Mesendoderm (in vitro differentiated cells): ENCODE data around the gene TSNAXIP1. TPM values are rescaled to one million over a fixed set of nuclear protein-coding genes. Genes with fewer than 3 reads are reported as not detected.

Source experiments
- DNase-seq: peaks from one replicate; pipeline ENCODE4 v3.0.0; 2013
- H2AK5ac ChIP-seq: 2 replicates; pipeline ENCODE4 v1.6.1; 2013; ENCODE audit warnings: low read length, inconsistent platforms
- H2BK120ac ChIP-seq: 2 replicates; pipeline ENCODE4 v1.6.1; 2013; ENCODE audit warnings: low read depth, mild to moderate bottlenecking, low read length, moderate library complexity, mixed read lengths
- H2BK15ac ChIP-seq: replicated peaks from 2 replicates; pipeline ENCODE4 v1.6.1; 2013; ENCODE audit warnings: low read depth, mild to moderate bottlenecking, moderate library complexity
- H2BK5ac ChIP-seq: 2 replicates; pipeline ENCODE4 v1.6.1; 2013; ENCODE audit warnings: low read length, inconsistent platforms
- H3K18ac ChIP-seq: 2 replicates; pipeline ENCODE4 v1.6.1; 2013; ENCODE audit warnings: mild to moderate bottlenecking, low read length, mixed read lengths
- H3K23ac ChIP-seq: one replicate; pipeline ENCODE4 v1.6.1; 2013; ENCODE audit warnings: low read length
- H3K27ac ChIP-seq: 2 replicates; pipeline ENCODE4 v1.5.1; 2013; ENCODE audit warnings: low read depth, mild to moderate bottlenecking, inconsistent platforms, low read length, moderate library complexity
- H3K27me3 ChIP-seq: 2 replicates; pipeline ENCODE4 v1.6.1; 2013; ENCODE audit warnings: low read length, control low read depth, mild to moderate bottlenecking, inconsistent platforms; ENCODE audit not compliant: insufficient read depth, poor library complexity
- H3K36me3 ChIP-seq: 2 replicates; pipeline ENCODE4 v1.6.1; 2013; ENCODE audit warnings: low read length, inconsistent platforms; ENCODE audit not compliant: control insufficient read depth, insufficient read depth
- H3K4ac ChIP-seq: one replicate; pipeline ENCODE4 v1.6.1; 2013; ENCODE audit warnings: low read depth, mild to moderate bottlenecking, low read length, moderate library complexity
- H3K4me1 ChIP-seq: 2 replicates; pipeline ENCODE4 v1.6.1; 2013; ENCODE audit warnings: low read depth, low read length, inconsistent platforms; ENCODE audit not compliant: control insufficient read depth
- H3K4me2 ChIP-seq: 2 replicates; pipeline ENCODE4 v1.6.1; 2013; ENCODE audit warnings: low read length
- H3K4me3 ChIP-seq: 2 replicates; pipeline ENCODE4 v1.5.1; 2013; ENCODE audit warnings: mild to moderate bottlenecking, low read length
- H3K56ac ChIP-seq: one replicate; pipeline ENCODE4 v1.6.1; 2013; ENCODE audit warnings: low read length
- H3K79me1 ChIP-seq: 2 replicates; pipeline ENCODE4 v1.6.1; 2013; ENCODE audit warnings: low read length, inconsistent platforms
- H3K79me2 ChIP-seq: 2 replicates; pipeline ENCODE4 v1.6.1; 2013; ENCODE audit warnings: mild to moderate bottlenecking, low read length; ENCODE audit not compliant: control insufficient read depth, insufficient read depth
- H3K9ac ChIP-seq: 2 replicates; pipeline ENCODE4 v1.6.1; 2013; ENCODE audit warnings: low read length, inconsistent platforms
- H4K5ac ChIP-seq: one replicate; pipeline ENCODE4 v1.6.1; 2013; ENCODE audit warnings: low read length
- H4K8ac ChIP-seq: one replicate; pipeline ENCODE4 v1.6.1; 2013; ENCODE audit warnings: low read depth, mild to moderate bottlenecking, control low read depth, low read length, moderate library complexity
- WGBS: extraction: QIAGEN DNeasy Blood & Tissue Kit; methylation state at CpG from one replicate; pipeline ENCODE4 v1.1.7; 2013; ENCODE audit warnings: low lambda C conversion rate, missing lambda C conversion rate; ENCODE audit not compliant: insufficient coverage; ENCODE audit errors: extremely low coverage; 5-methylcytosine and 5-hydroxymethylcytosine counted together
- polyA plus RNA-seq, 2 experiments: library from polyadenylated mRNA; stranded (reverse); fragments of 200-250 nt; gene quantifications; one replicate each; pipeline ENCODE4 v1.2.3, GENCODE V29; 2013

TSNAXIP1 gene, protein sequence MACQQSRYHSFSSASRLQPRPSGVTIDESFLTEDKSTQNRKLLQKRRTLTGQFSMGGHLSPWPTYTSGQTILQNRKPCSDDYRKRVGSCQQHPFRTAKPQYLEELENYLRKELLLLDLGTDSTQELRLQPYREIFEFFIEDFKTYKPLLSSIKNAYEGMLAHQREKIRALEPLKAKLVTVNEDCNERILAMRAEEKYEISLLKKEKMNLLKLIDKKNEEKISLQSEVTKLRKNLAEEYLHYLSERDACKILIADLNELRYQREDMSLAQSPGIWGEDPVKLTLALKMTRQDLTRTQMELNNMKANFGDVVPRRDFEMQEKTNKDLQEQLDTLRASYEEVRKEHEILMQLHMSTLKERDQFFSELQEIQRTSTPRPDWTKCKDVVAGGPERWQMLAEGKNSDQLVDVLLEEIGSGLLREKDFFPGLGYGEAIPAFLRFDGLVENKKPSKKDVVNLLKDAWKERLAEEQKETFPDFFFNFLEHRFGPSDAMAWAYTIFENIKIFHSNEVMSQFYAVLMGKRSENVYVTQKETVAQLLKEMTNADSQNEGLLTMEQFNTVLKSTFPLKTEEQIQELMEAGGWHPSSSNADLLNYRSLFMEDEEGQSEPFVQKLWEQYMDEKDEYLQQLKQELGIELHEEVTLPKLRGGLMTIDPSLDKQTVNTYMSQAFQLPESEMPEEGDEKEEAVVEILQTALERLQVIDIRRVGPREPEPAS
- 0.37 TPM for polyA plus RNA-seq (2013, experiment 1 of 2)
- 0.38 TPM for polyA plus RNA-seq (2013, experiment 2 of 2)

GRCh38 chr16:67806428-67807147 is at the start of gene TSNAXIP1, which contains the start of gene RANBP10:
TSS of gene TSNAXIP1 (plus strand) at chr16:67806889. CDS start at chr16:67807150, 261 bp downstream.
TSS of gene RANBP10 (minus strand) at chr16:67806560. CDS start at chr16:67806536, 24 bp downstream.
- WGBS, result no CpG with 5 or more reads among the region's 54 CpGs
- peak; percentile 100 for DNase-seq
- H3K56ac ChIP-seq, result peak within 1 kb of the TSS; percentile 99
- H3K9ac ChIP-seq, result peak within 1 kb of the TSS; percentile 94
- no peak within 1 kb of the TSS for H3K18ac ChIP-seq
- peak within 1 kb of the TSS; percentile 98 for H3K4me3 ChIP-seq
- peak within 1 kb of the TSS; percentile 94 for H3K23ac ChIP-seq
- H3K4ac ChIP-seq, result no peak within 1 kb of the TSS
- H3K79me1 ChIP-seq, result peaks cover 13% of the 10 kb centered on the region
- H2BK15ac ChIP-seq, result no peak within 1 kb of the TSS
- H3K4me1 ChIP-seq, result peaks cover 1% of the 10 kb centered on the region
- H3K27me3 ChIP-seq, result no peaks in the 10 kb centered on the region
- H2AK5ac ChIP-seq, result no peak within 1 kb of the TSS
- H2BK5ac ChIP-seq, result no peak within 1 kb of the TSS
- no peaks in the 10 kb centered on the region for H3K36me3 ChIP-seq
- no peak within 1 kb of the TSS for H2BK120ac ChIP-seq
- no peak within 1 kb of the TSS for H3K27ac ChIP-seq
- no peak within 1 kb of the TSS for H4K5ac ChIP-seq
- peak within 1 kb of the TSS; percentile 89 for H3K4me2 ChIP-seq
- peaks cover 14% of the 10 kb centered on the region for H3K79me2 ChIP-seq
- H4K8ac ChIP-seq, result no peak within 1 kb of the TSS

- Histone ChIP-seq H2BK5ac (no peak overlapping the region), H2BK120ac (no peak overlapping the region), H3K4me3 (no peak overlapping the region), H3K9ac (no peak overlapping the region), H3K27me3 (no peaks in the 10 kb centered on the region), H3K4me1 (no peaks in the 10 kb centered on the region), H2AK5ac (no peak overlapping the region), H3K79me1 (peaks cover 3% of the 10 kb centered on the region), H3K79me2 (no peaks in the 10 kb centered on the region), H3K56ac (no peak overlapping the region), H3K4me2 (no peak overlapping the region), H4K5ac (no peak overlapping the region), H3K23ac (no peak overlapping the region), H2BK15ac (no peak overlapping the region), H3K27ac (no peak overlapping the region), H3K36me3 (no peaks in the 10 kb centered on the region), H3K4ac (no peak overlapping the region), H3K18ac (no peak overlapping the region), H4K8ac (no peak overlapping the region)
- no CpG with 5 or more reads among the region's 3 CpGs for WGBS
- no peak for DNase-seq
Observed at GRCh38 chr16:67758006-67758405, 48.7 kb upstream of the TSNAXIP1 start.

DNA sequence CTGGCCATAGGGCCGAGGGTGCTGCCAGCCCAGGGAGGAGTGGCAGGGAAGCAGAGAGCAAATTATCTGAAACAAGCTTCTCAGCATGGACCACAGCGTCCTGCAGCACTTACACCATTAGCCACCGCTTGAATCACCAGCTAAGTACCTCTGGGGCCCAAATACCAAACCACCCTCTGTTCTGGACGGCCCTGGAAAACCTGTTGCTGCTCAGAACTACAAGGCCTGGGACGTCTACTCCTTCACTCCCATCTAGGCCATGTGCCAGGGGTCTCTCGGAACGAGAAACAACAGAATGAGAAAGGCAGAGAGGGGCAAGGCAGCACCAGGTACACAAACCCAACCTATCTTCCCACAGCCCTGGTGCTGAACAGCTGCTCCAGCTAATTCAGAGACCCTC is 47.7 kb upstream of the TSNAXIP1 start:
- no peak overlapping the region for H3K9ac ChIP-seq
- no peak overlapping the region for H3K27ac ChIP-seq
- no peak overlapping the region for H2AK5ac ChIP-seq
- H3K36me3 ChIP-seq, result no peaks in the 10 kb centered on the region
- H3K23ac ChIP-seq, result no peak overlapping the region
- H3K4me1 ChIP-seq, result no peaks in the 10 kb centered on the region
- H2BK120ac ChIP-seq, result no peak overlapping the region
- no peak overlapping the region for H3K4me3 ChIP-seq
- H3K56ac ChIP-seq, result no peak overlapping the region
- no peak overlapping the region for H3K4me2 ChIP-seq
- no peaks in the 10 kb centered on the region for H3K79me2 ChIP-seq
- no peak overlapping the region for H4K8ac ChIP-seq
- H2BK15ac ChIP-seq, result no peak overlapping the region
- H3K4ac ChIP-seq, result no peak overlapping the region
- H4K5ac ChIP-seq, result no peak overlapping the region
- no peaks in the 10 kb centered on the region for H3K27me3 ChIP-seq
- DNase-seq, result no peak
- no CpG with 5 or more reads among the region's 7 CpGs for WGBS
- no peak overlapping the region for H3K18ac ChIP-seq
- peaks cover 3% of the 10 kb centered on the region for H3K79me1 ChIP-seq
- H2BK5ac ChIP-seq, result no peak overlapping the region

DNA sequence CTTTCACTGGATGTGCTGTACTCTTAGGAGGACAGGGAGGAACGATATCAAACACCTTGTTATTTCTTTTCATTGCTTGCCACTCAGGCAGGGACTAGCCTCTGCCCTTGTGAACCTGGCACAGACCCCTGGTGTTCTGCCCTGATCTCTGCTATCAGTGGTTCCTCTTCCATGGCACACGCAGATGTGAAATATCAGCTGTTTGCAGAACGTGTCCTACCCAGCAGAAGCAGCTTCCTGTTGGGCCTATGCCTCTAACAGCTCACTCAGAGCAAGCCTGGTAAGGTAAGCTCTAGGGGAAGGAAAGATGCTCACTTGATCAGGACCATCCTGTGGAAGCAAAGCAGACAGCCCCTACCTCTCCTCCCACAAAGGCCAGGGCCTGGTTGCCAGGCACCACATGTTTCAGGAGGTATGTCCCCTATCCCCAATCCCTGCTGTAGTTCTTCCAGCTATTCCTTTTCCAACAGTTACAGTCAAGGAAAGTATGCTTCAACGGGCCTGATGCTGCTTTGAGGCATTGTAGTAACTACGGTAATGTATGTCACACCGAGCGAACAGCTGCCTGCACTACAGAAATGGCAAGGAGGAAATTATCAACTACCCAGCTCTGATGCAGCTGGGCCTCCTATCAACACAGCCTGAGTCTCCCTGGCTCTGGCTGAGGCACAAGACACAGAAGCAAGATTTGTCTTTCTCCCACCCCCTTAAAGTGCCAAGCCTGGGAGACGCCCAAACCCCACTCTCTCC is 46.3 kb upstream of the TSNAXIP1 start:
- no CpG with 5 or more reads among the region's 8 CpGs for WGBS
- H3K4me2 ChIP-seq, result no peak overlapping the region
- no peak for DNase-seq

GRCh38 chr16:67760956-67761230 is 45.8 kb upstream of the TSNAXIP1 start:
- no peak for DNase-seq
- no peak overlapping the region for H3K18ac ChIP-seq
- no peaks in the 10 kb centered on the region for H3K36me3 ChIP-seq
- no peak overlapping the region for H2BK5ac ChIP-seq
- no peak overlapping the region for H3K56ac ChIP-seq
- no peak overlapping the region for H3K9ac ChIP-seq
- H3K27ac ChIP-seq, result no peak overlapping the region
- no peak overlapping the region for H3K4me3 ChIP-seq
- H2AK5ac ChIP-seq, result no peak overlapping the region
- no peaks in the 10 kb centered on the region for H3K27me3 ChIP-seq
- H4K5ac ChIP-seq, result no peak overlapping the region
- no peaks in the 10 kb centered on the region for H3K79me2 ChIP-seq
- H3K4ac ChIP-seq, result no peak overlapping the region
- no peak overlapping the region for H2BK15ac ChIP-seq
- no peak overlapping the region for H4K8ac ChIP-seq
- H2BK120ac ChIP-seq, result no peak overlapping the region
- H3K23ac ChIP-seq, result no peak overlapping the region
- no peaks in the 10 kb centered on the region for H3K4me1 ChIP-seq
- no peak overlapping the region for H3K4me2 ChIP-seq
- no CpG with 5 or more reads among the region's 4 CpGs for WGBS
- peaks cover 3% of the 10 kb centered on the region for H3K79me1 ChIP-seq

More for the DNA sequence above, 46.3 kb upstream of the TSNAXIP1 start:
- Histone ChIP-seq H2BK120ac (no peak overlapping the region), H3K18ac (no peak overlapping the region), H3K79me1 (peaks cover 3% of the 10 kb centered on the region), H3K36me3 (no peaks in the 10 kb centered on the region), H3K4ac (no peak overlapping the region), H4K8ac (no peak overlapping the region), H2AK5ac (no peak overlapping the region), H3K56ac (no peak overlapping the region), H3K79me2 (no peaks in the 10 kb centered on the region), H3K27me3 (no peaks in the 10 kb centered on the region), H3K27ac (no peak overlapping the region), H3K4me3 (no peak overlapping the region), H3K4me1 (no peaks in the 10 kb centered on the region), H2BK15ac (no peak overlapping the region), H3K9ac (no peak overlapping the region), H3K23ac (no peak overlapping the region), H4K5ac (no peak overlapping the region), H2BK5ac (no peak overlapping the region)
